K562 (cell line): ENCODE results near the gene PLS1. TPM values are rescaled to one million over a fixed set of nuclear protein-coding genes. Genes with fewer than 3 reads are reported as not detected.

Experiments
- ARHGAP35 ChIP-seq: fragments of 450-650 bp; IDR thresholded peaks from 2 replicates; pipeline ENCODE4 v1.6.1; 2018; ENCODE audit not compliant: partially characterized antibody
- BCOR ChIP-seq: fragments of 450-650 bp; IDR thresholded peaks from 2 replicates; pipeline ENCODE4 v1.6.1; 2016
- BHLHE40 ChIP-seq: IDR thresholded peaks from 2 replicates; pipeline ENCODE4 v1.6.1; 2011; ENCODE audit warnings: low read length, improper control_type of control experiment
- JUND ChIP-seq, 2 experiments: IDR thresholded peaks; 2 replicates in 1 of 2; 3 replicates in 1 of 2; pipeline ENCODE4 v1.6.1; 2011; ENCODE audit warnings: borderline replicate concordance in 2 of 2, low read depth in 2 of 2, low read length in 2 of 2, improper control_type of control experiment in 1 of 2, missing biosample characterization in 1 of 2, missing genetic modification characterization in 1 of 2, missing genetic modification reagents in 1 of 2
- L3MBTL2 ChIP-seq: fragments of 450-650 bp; IDR thresholded peaks from 2 replicates; pipeline ENCODE4 v1.6.1; 2016; ENCODE audit warnings: mild to moderate bottlenecking, moderate library complexity
- MED1 ChIP-seq: sonication (generic); formaldehyde crosslinking; IDR thresholded peaks from 2 replicates; pipeline ENCODE4 v1.8.1; 2023; ENCODE audit warnings: missing genetic modification reagents, borderline replicate concordance
- MTA2 ChIP-seq: fragments of 450-650 bp; IDR thresholded peaks from 2 replicates; pipeline ENCODE4 v1.6.1; 2016; ENCODE audit warnings: low read depth
- NFE2L1 ChIP-seq: fragments of 450-650 bp; IDR thresholded peaks from 2 replicates; pipeline ENCODE4 v1.6.1; 2016; ENCODE audit warnings: missing genetic modification characterization, low read depth, mild to moderate bottlenecking, missing compliant biosample characterization, moderate library complexity, borderline replicate concordance
- POLR2A ChIP-seq: fragments of 450-650 bp; conservative IDR thresholded peaks from 2 replicates; pipeline ENCODE4 v1.6.1; 2016
- polyA plus RNA-seq, 8 experiments: library from polyadenylated mRNA; depleted of rRNA in 4 of 8; stranded (reverse) in 5 of 8; unstranded in 3 of 8; fragments of >200 nt; fragmentation: Nextera tagmentation in 2 of 8; fragmentation: Illumina TruSeq in 1 of 8; extraction: Ambion mirVana in 2 of 8; extraction: Trizol in 1 of 8; gene quantifications; 2 replicates each; pipeline versions ENCODE4 v1.2.1 to v1.2.3, GENCODE V29; 2011 to 2014; ENCODE audit warnings: inconsistent platforms in 1 of 8, missing spikeins in 1 of 8
- total RNA-seq, 7 experiments: library from RNA; depleted of rRNA in 6 of 7; stranded (reverse); fragments of >200 nt in 6 of 7; fragmentation: Illumina TruSeq in 2 of 7; extraction: Trizol in 2 of 7; gene quantifications; 2 replicates each; pipeline versions ENCODE4 v1.2.1 to v1.2.3, GENCODE V29; 2011 to 2021; ENCODE audit warnings: low replicate concordance in 1 of 7
- TF ChIP-seq, protein P1 (sequence below): fragments of 250-450 bp; sonication (Bioruptor Pico); IDR thresholded peaks from 2 replicates; pipeline ENCODE4 v1.6.1; 2021; ENCODE audit warnings: mild to moderate bottlenecking
- TF ChIP-seq, protein P2 (sequence below): fragments of 450-650 bp; IDR thresholded peaks from 2 replicates; pipeline ENCODE4 v1.7.1; 2018; ENCODE audit warnings: mild to moderate bottlenecking, low read depth; ENCODE audit not compliant: partially characterized antibody
- TF ChIP-seq, protein P3 (sequence below): fragments of 250-450 bp; sonication (Bioruptor Pico); IDR thresholded peaks from 2 replicates; pipeline ENCODE4 v1.8.0; 2022; ENCODE audit warnings: inconsistent platforms, mild to moderate bottlenecking, moderate library complexity, borderline replicate concordance
- TF ChIP-seq, protein P4 (sequence below): sonication (generic); formaldehyde crosslinking; IDR thresholded peaks from 2 replicates; pipeline ENCODE4 v1.9.0; 2022; ENCODE audit warnings: mild to moderate bottlenecking, missing genetic modification reagents
- TF ChIP-seq, protein P5 (sequence below), 2 experiments: fragments of 450-650 bp; conservative IDR thresholded peaks; 2 replicates each; pipeline ENCODE4 v1.6.1; 2017; ENCODE audit warnings: mild to moderate bottlenecking in 2 of 2, moderate library complexity in 2 of 2
- TF ChIP-seq, protein P6 (sequence below): fragments of 450-650 bp; formaldehyde crosslinking; IDR thresholded peaks from 2 replicates; pipeline ENCODE4 v1.4.0; 2020; ENCODE audit warnings: mild to moderate bottlenecking, mixed read lengths
- TF ChIP-seq, protein P7 (sequence below): sonication (generic); formaldehyde crosslinking; IDR thresholded peaks from 2 replicates; pipeline ENCODE4 v1.8.1; 2023; ENCODE audit warnings: mild to moderate bottlenecking, missing genetic modification reagents

Gene PLS1
- total and polyA plus RNA-seq, 9 of the 15 experiments (the other 6 are each of a cell fraction or from before 2014, with no cell fraction given): 6.1 to 21.3 (median 13.0) TPM

DNA sequence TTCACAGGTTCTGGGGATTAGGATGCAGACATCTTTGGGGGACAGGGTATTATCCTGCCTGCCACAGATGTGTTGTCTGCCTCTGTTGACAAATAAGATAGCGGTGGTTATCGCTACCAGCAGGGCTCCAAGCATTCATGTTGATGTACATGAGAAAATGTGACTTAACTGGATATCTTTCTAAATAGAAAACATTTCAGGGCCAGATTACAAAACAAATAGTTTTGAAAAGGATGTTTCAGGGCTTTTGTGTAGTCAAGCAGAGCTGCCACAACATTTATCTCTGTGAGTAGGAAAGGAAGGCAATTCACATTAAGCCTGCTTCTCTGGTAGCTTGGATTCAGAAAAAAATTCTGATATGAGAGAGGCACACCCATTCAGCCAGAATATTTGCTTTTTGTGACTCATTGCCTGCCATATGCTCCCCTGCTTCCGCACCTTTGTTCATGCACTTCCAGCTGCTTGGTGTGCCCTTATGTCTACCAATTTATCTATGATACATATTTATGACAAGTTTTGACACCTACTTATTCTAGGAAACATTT, 22.8 kb downstream of the PLS1 start (continued):
- TF ChIP-seq, protein P1, sequence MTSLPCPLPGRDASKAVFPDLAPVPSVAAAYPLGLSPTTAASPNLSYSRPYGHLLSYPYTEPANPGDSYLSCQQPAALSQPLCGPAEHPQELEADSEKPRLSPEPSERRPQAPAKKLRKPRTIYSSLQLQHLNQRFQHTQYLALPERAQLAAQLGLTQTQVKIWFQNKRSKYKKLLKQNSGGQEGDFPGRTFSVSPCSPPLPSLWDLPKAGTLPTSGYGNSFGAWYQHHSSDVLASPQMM (CRISPR knock-in tag): no peak
- TF ChIP-seq BHLHE40: peak; percentile 58; the same call in 1 of the 2 replicates
- TF ChIP-seq, protein P2, sequence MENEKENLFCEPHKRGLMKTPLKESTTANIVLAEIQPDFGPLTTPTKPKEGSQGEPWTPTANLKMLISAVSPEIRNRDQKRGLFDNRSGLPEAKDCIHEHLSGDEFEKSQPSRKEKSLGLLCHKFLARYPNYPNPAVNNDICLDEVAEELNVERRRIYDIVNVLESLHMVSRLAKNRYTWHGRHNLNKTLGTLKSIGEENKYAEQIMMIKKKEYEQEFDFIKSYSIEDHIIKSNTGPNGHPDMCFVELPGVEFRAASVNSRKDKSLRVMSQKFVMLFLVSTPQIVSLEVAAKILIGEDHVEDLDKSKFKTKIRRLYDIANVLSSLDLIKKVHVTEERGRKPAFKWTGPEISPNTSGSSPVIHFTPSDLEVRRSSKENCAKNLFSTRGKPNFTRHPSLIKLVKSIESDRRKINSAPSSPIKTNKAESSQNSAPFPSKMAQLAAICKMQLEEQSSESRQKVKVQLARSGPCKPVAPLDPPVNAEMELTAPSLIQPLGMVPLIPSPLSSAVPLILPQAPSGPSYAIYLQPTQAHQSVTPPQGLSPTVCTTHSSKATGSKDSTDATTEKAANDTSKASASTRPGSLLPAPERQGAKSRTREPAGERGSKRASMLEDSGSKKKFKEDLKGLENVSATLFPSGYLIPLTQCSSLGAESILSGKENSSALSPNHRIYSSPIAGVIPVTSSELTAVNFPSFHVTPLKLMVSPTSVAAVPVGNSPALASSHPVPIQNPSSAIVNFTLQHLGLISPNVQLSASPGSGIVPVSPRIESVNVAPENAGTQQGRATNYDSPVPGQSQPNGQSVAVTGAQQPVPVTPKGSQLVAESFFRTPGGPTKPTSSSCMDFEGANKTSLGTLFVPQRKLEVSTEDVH: no peak
- TF ChIP-seq L3MBTL2: no peak
- no peak for TF ChIP-seq ARHGAP35
- TF ChIP-seq, protein P3, sequence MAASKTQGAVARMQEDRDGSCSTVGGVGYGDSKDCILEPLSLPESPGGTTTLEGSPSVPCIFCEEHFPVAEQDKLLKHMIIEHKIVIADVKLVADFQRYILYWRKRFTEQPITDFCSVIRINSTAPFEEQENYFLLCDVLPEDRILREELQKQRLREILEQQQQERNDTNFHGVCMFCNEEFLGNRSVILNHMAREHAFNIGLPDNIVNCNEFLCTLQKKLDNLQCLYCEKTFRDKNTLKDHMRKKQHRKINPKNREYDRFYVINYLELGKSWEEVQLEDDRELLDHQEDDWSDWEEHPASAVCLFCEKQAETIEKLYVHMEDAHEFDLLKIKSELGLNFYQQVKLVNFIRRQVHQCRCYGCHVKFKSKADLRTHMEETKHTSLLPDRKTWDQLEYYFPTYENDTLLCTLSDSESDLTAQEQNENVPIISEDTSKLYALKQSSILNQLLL (CRISPR knock-in tag): no peak
- TF ChIP-seq, protein P4, sequence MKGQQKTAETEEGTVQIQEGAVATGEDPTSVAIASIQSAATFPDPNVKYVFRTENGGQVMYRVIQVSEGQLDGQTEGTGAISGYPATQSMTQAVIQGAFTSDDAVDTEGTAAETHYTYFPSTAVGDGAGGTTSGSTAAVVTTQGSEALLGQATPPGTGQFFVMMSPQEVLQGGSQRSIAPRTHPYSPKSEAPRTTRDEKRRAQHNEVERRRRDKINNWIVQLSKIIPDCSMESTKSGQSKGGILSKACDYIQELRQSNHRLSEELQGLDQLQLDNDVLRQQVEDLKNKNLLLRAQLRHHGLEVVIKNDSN: no peak
- TF ChIP-seq, protein P5, sequence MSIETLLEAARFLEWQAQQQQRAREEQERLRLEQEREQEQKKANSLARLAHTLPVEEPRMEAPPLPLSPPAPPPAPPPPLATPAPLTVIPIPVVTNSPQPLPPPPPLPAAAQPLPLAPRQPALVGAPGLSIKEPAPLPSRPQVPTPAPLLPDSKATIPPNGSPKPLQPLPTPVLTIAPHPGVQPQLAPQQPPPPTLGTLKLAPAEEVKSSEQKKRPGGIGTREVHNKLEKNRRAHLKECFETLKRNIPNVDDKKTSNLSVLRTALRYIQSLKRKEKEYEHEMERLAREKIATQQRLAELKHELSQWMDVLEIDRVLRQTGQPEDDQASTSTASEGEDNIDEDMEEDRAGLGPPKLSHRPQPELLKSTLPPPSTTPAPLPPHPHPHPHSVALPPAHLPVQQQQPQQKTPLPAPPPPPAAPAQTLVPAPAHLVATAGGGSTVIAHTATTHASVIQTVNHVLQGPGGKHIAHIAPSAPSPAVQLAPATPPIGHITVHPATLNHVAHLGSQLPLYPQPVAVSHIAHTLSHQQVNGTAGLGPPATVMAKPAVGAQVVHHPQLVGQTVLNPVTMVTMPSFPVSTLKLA (conservative IDR thresholded peaks at IDR 0.05): peak in 1 of 2 experiments; percentile 38; a peak in 1 of 4 replicates
- TF ChIP-seq, protein P6, sequence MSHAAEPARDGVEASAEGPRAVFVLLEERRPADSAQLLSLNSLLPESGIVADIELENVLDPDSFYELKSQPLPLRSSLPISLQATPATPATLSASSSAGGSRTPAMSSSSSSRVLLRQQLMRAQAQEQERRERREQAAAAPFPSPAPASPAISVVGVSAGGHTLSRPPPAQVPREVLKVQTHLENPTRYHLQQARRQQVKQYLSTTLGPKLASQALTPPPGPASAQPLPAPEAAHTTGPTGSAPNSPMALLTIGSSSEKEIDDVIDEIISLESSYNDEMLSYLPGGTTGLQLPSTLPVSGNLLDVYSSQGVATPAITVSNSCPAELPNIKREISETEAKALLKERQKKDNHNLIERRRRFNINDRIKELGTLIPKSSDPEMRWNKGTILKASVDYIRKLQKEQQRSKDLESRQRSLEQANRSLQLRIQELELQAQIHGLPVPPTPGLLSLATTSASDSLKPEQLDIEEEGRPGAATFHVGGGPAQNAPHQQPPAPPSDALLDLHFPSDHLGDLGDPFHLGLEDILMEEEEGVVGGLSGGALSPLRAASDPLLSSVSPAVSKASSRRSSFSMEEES (CRISPR knock-in tag): no peak
- TF ChIP-seq BCOR: no peak
- TF ChIP-seq MED1: no peak
- peak; percentile 76 for TF ChIP-seq JUND (IDR thresholded peaks at IDR 0.05; ENCODE audit: borderline replicate concordance, low read depth, low read length)
- peak; percentile 61; the same call in 2 of the 3 replicates for TF ChIP-seq JUND (tag; IDR thresholded peaks at IDR 0.05; ENCODE audit: borderline replicate concordance, low read depth, low read length)
- peak; percentile 94 for TF ChIP-seq MTA2
- no peak for TF ChIP-seq NFE2L1 (tag)
- no peak for TF ChIP-seq POLR2A
- TF ChIP-seq, protein P7, sequence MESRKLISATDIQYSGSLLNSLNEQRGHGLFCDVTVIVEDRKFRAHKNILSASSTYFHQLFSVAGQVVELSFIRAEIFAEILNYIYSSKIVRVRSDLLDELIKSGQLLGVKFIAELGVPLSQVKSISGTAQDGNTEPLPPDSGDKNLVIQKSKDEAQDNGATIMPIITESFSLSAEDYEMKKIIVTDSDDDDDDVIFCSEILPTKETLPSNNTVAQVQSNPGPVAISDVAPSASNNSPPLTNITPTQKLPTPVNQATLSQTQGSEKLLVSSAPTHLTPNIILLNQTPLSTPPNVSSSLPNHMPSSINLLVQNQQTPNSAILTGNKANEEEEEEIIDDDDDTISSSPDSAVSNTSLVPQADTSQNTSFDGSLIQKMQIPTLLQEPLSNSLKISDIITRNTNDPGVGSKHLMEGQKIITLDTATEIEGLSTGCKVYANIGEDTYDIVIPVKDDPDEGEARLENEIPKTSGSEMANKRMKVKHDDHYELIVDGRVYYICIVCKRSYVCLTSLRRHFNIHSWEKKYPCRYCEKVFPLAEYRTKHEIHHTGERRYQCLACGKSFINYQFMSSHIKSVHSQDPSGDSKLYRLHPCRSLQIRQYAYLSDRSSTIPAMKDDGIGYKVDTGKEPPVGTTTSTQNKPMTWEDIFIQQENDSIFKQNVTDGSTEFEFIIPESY (CRISPR knock-in tag): no peak
